HG03439 (cell line): Measurements from ENCODE around the gene EPB41.

Source experiments
- ATAC-seq: cut with Tn5 transposase; IDR thresholded peaks from one replicate; pipeline ENCODE4 v1.9.1; 2021; ENCODE audit warnings: mild to moderate bottlenecking, moderate library complexity; ENCODE audit not compliant: unreplicated experiment

Gene EPB41

DNA sequence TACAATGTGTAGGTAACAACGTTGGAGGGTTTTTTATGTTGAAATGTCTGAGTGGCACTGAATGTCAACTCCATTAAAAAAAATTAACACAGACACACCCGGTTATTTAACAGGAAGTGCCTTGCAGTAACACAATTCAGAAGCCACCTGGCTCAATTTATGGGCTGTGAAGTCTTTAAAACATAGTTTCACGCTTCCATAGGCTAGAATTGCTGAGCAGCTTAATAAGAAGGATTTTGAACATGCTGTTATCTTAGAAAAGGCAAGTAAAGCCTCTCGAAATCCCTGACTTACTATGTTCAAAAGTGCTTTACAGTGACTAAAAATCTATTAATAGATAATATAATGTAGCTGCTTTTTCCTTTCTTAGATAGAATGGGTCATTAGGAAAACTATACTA lies 247.7 kb downstream of the EPB41 start:
- ATAC-seq: no peak

DNA sequence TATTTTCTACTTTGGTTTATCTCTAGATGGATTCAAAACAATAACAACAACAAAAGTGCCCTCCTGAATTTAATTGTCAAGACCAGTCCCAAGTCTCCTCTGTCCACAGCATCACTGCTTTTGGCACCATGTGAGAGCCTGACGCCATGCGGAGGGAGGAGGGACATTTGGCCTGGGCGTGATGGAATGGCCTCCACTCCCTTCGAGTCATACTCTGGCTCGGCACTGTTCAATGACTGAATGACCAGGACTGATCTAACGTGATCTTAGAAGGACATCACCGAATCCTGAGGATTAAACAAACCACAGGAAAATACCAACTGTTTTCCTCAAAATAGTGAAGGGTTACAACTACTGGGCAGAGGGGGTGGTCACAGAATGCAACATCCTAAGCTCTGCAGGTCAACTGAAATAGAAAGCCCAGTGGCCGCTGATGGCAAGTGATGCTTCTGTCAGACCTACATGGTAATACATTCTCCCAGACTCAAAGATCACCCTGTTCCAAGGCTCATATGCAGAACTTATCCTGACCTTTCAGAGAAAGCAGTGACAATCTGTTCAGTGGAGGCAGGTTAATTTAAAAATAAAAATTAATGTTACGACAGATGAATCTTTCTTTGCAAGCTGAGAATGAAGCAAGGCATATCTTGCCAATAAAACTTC lies 248.2 kb downstream of the EPB41 start:
- no peak for ATAC-seq

GRCh38 chr1:29164588-29164987 lies 250.2 kb downstream of the EPB41 start:
- ATAC-seq: no peak

GRCh38 chr1:29166291-29166878 lies 252.0 kb downstream of the EPB41 start:
- ATAC-seq: no peak

GRCh38 chr1:29167904-29168303 lies 253.5 kb downstream of the EPB41 start:
- ATAC-seq: no peak
